GM21381 (cell line): ENCODE measurements around the gene KCNQ5.

Experiments used
- ATAC-seq: cut with Tn5 transposase; IDR thresholded peaks from one replicate; pipeline ENCODE4 v1.9.1; 2021; ENCODE audit warnings: mild to moderate bottlenecking, moderate library complexity; ENCODE audit not compliant: unreplicated experiment

The KCNQ5 gene

GRCh38 chr6:72835749-72836148, 213.9 kb downstream of the KCNQ5 start:
- ATAC-seq: no peak

- ATAC-seq: no peak
Measured at GRCh38 chr6:72836971-72837370, 215.1 kb downstream of the KCNQ5 start.

DNA sequence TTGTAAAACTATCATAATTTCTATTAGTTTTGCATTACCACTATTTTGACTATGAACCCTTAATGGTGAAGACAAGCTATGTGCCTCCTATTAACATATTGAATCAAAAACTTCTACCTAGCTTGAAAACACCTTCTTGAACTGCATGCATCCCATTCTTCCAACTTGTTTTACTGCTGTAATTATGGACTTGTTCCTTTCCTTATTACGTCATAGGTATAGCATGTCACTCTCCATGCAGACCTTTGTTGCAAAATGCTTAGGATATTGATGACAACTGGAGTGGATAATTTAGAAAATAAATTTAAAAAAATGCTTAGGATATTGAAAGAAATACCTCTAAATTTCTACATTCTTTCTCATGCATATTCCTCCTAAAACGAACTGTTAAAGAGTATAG, 219.3 kb downstream of the KCNQ5 start:
- ATAC-seq: no peak

DNA sequence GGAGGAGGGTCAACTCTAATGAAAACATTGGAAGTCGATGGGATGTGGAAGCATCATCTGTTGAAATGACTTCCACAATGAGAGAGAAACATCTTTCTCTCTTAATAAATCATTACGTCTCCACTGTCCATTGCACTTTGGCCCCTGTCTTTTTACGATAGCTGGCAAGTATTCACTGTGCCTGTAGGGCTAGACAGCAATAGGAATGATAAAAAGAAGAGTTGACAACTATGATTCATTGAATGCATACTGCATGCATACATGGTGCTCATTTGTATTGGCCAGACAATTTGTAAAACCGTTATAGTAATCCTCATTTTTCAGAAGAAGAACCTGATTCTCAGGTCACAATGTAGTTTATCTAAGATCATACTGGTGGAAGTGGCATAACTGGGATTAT, 220.3 kb downstream of the KCNQ5 start:
- no peak for ATAC-seq

DNA sequence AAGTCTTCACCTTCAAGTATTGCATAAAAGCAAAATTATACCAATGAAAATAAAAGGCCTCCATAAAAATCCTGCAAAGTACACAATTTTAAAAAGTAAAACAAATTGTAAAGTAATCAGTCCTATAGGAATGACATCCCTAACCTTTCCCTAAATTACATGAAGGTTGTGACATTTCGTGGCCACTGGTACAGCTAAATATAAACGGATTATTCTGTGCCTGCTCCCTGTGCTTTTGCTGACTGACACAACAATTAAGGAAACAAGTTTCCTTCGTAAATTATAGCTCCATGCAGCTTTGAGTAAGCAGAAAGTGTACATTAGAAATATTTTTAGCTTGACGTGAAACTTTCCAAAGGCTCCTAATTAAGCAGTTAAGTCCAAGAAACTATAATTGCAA, 222.8 kb downstream of the KCNQ5 start:
- ATAC-seq: no peak

DNA sequence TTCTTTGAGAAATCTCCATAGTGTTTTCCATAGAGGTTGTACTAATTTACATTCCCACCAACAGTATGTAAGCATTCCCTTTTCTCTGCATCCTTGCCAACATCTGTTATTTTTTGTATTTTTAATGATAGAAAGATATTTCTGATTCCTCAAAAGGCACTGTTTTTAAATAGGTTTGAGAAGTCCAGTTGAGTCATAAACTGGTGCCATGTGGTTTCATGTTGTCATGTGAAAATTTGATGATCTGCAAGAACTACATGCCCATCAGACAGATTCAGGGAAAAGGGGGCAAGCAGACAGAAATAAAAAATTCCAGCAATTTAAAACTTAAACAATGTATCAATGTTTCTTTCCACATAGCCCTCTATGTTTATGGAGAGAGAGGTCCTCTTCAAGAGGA, 227.5 kb downstream of the KCNQ5 start:
- ATAC-seq: no peak

DNA sequence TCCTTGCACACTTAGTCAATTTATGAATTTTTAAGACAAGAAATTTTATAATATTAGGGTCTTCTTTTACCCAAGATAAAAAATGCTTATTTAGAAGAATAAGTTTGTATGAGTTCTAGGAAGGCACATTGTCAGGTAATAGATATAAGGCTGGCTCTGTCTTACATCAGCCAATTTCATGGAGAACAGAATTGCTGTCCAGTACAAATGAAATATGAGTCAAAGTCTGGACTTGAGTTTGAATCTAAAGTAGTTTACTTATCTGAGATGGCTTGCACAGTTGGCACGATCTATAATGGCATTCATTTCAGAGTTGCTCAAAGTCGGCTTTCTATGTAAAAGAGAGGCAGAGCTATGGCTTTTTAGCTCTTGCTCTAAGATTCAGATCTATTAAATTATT, 228.2 kb downstream of the KCNQ5 start:
- no peak for ATAC-seq

DNA sequence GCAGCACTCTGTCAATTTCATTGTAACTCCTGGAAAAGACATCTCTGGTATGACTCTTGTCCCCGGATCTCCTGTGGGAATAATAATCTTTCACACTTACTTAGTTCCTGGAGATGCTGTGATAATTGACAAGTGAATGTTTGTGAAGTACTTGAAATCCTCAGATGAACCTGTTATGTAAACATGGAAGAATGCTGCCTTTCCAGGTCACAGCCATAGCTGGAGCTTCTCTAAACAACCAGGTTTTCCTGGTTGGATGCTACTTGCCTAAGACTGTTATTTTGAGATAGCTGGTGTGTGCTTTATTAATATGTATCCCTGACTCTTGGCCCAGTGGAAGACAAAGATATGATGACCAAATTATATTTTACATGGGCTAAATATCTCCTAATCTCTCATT, 228.6 kb downstream of the KCNQ5 start:
- ATAC-seq: no peak

DNA sequence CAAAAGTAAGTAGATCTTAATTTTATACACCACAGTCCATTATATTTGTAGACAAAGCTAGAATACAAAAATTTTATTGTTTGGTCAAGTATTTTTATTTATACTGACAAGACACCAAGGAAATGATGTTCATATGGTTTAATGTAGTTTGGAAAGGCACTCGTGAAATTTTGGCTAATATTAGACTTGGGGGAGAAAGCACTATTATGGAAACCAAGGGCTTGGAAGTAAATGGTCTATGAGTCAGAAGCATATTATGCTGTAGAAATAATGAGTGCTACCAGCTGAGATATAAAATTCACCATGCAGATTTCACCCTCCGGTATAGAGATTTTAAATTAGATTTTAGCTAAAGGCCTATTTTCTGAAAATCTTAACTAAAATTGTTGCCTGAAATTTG, 233.6 kb downstream of the KCNQ5 start:
- ATAC-seq: no peak

- ATAC-seq: no peak
Measured at GRCh38 chr6:72856801-72857200, 234.9 kb downstream of the KCNQ5 start.

DNA sequence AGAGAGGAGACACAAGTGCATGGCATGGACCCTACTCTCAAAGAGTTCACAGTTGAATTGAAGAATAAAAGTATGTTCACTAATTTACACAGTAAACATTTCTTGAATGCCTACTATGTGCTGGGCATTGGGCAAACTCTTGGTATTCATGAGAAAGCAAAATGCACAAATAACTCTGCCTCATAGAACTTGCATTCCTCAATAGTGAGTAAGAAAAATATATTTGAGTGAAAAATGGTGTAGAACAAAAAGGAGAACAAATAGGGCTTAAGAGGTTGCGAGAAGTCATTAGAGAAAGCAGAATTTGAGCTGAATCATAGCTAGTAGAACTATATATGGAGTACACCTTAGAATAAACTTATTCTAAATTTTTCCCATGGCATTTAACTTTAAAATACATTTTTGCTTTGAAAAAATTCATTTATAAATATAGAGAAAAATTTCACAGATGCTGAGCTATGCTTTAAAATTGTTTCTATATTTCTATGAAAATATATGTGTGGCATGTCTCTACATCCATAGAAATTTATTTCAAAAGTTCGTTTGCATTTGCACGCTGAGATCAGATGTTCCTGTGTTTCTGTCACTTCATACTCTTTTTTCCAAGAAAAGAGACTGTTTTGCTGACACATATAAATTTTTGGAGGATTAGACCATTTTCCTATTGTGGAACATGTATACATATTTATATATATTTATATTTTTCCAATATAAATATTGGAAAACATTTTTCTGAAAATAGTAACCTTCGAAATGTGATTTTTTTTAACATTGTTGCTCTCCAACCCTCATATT, 236.1 kb downstream of the KCNQ5 start:
- ATAC-seq: no peak

DNA sequence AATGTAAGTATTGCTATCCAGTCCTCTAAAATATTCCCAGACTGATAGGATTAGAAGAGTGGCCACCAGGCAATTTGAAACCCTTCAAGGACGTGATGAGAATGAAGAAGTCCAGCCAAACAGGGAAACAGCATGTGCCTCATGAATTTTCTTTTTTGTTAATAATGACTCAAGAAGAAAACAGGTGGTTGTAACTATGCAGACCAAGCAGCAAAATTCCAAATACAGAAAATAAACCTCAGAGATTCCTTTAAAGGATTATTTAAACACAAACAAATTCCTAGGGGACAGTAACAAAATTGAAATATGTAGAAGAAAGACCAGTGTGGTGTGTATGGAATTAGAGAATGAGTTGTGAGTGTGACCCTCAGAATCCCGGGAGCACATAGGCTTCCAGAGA, 239.2 kb downstream of the KCNQ5 start:
- ATAC-seq: no peak

GRCh38 chr6:72861935-72862432, 240.1 kb downstream of the KCNQ5 start:
- ATAC-seq: no peak

- ATAC-seq: no peak
Measured at GRCh38 chr6:72863131-72863530, 241.3 kb downstream of the KCNQ5 start.

DNA sequence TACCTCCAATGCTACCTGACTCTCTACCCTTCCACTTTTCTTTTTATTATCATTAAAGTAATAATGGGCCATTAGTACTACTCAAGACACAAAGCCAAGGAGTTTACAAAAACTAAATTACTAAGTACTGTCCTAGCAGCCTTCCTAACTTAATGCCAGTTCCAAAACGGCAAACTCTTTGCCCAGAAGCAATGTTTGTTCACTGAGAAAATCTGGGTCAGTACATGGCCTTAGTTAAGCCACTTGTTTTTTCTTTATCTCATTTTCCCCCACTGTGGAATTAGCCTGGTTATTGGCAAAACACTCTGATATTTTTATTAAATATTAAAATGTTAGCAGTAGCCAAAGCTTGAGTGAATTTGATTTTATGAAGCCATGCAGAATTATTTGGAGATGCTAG, 242.4 kb downstream of the KCNQ5 start:
- ATAC-seq: no peak

- no peak for ATAC-seq
Measured at GRCh38 chr6:72864799-72865198, 242.9 kb downstream of the KCNQ5 start.

DNA sequence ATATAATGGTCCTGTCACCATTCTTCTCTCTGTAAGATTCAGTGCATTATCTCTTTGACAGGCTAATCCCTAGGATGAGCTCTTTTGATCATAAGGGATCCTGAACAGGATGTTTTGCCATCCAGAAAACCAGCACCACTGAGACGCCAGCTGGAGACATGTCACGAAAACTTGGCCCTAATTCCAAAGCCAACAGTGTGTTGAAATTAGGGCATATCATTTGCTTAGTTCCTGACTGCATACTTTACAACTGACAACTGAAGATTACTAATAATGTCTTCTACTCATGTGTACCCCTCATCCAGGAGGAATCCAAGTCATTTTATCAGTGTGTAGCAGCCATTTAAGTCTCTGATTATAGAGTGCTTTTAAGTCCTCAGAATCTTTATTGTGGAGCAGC, 243.6 kb downstream of the KCNQ5 start:
- ATAC-seq: no peak

DNA sequence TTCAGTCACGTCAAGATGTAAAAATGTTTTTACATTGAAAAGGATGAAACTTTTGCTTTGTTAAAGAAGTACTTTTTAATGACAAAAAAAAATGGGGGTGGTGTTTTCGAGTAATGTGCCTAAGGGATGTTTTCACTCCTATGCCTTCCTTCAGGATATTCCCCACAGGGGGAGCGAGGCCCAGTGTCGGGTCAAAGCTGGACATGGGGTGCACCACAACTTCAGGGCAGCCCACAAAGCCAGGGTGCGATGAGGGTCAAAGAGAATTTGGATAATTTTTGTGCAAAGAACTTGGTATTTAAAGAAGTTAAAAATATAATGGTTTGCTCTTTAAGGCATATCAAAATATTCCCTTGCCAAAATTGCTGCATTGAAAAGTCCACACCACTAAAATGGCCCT, 247.8 kb downstream of the KCNQ5 start:
- ATAC-seq: no peak

DNA sequence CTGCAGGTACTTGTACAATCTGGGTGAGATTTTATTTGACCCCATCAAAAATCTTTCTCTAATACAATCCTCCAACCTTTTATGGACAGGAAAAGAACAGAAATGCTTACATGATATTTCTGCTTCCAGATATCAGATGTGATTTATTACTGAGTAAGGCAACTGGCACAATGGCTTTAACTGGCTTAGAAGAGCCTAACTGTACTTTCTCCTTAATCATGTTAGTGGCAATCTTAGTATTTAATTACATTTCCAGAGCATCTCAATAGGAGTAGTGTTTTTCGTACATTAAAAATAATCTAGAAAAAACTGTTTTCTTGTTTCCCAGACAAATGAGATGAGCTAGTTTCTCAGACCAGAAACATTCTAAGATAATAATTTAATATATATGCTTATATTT, 251.6 kb downstream of the KCNQ5 start:
- ATAC-seq: no peak

- ATAC-seq: no peak
Measured at GRCh38 chr6:72876256-72876655, 254.4 kb downstream of the KCNQ5 start.

- ATAC-seq: no peak
Measured at GRCh38 chr6:72886170-72886569, 264.3 kb downstream of the KCNQ5 start.

GRCh38 chr6:72890233-72890632, 268.4 kb downstream of the KCNQ5 start:
- no peak for ATAC-seq

DNA sequence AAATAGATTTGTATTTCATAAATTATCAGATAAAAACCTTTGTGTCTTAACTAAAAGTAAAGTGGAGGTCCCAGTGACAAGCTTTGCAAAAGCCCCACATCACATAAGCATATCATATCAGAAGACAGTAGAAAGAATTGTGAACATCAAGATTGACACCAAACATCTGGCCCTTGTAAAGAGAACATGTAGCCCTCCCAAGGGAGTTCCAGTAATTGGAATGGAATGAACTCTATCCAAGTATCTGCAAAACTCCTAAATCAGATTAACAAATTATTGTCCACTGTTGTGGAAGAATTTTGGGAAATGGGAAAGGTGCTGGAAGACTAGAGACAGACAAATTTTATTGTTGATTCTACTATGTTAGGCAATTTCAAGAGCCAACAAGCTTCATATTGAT, 268.8 kb downstream of the KCNQ5 start:
- ATAC-seq: no peak
